GM19240 (cell line): ENCODE data around the gene HBE1.
"Not testable (repeated sequence)": the region's sequence is repeated elsewhere in the genome, so short reads cannot be mapped to it uniquely, and the experiment has no call there.

Source experiments
- DNase-seq: peaks from one replicate; pipeline ENCODE4 v3.0.0; 2011; ENCODE audit warnings: low spot score; ENCODE audit not compliant: insufficient read length

Gene HBE1

DNA sequence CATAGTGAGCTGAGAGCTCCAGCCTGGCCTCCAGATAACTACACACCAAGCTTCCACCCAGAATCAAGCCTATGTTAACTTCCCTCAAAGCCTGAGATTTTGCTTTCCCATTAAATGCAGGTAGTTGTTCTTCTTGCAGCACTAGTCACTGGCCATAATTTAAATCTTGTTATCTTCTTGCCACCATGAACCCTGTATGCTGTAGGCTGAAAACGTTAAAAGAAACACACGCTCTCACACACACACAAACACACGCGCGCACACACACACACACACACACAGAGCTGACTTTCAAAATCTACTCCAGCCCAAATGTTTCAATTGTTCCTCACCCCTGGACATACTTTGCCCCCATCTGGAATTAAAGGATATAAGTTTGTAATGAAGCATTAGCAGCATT is 16.3 kb downstream of the HBE1 start:
- DNase-seq = not testable (repeated sequence)

DNA sequence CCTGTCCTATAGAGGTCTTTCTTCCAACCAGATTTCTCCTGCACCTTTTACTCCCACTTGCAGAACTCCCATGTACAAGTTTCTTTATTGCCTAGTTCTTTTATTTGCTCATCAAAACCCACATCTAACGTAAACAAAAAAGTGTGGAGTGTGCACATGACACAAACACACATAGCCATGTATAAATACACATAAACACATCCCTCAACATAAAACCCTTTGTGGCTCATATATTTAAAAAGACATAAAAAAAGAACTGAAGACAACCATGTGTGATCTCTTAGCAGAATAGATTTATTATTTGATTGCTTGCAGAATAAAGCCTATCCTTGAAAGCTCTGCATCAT is 16.9 kb downstream of the HBE1 start:
- DNase-seq = no peak

DNA sequence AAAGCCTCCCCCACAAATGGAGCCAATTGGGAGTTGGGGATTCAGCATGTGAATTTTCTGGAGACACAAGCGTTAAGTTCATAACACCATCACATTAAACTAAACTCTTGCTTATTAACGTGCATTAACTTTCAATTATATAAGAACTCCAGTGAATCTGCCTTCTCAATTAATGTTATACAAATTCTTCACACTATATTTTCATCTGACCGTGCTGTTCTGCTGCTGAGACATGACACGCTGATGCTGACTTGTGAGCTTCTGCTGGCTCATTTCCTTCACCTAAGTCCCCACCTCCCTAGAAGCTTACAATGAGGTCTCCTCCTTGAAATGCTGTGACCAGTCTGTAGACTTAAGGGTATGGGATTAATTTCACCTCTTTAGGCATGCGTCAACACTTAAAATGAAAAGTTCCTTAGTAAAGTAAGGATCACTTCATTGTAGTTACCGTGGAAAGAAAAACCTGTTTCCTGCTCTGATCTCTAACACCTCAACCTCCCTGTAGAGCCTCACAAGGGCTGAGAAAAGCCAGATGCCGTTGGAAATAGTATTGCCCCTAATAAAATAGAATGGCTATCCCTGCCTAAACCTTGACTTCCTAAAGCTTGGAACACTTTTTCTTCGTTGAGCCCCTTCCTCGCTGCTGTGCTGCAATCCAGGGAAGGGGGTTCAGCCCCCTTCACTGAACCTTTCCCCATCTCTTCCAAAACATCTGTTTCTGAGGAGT is 17.4 kb downstream of the HBE1 start:
- no peak for DNase-seq

DNA sequence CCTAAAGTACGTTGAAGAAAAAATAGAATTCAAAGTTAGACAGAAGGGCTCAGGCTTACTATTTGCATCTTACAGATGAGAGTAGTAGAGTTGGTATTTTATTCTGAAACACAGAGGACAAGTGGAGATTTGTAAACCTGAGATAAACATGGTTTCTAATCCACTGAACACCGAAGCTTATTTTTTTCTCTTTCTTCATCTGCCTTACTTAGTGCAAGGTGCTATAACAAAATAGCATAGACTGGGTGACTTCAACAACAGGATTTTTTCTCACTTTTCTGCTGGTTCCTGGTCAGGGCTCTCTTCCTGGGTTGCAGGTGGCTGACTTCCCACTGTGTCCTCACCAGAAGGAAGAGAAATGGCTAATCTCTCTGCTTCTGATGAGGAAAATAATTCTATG is 18.0 kb downstream of the HBE1 start:
- DNase-seq = no peak

DNA sequence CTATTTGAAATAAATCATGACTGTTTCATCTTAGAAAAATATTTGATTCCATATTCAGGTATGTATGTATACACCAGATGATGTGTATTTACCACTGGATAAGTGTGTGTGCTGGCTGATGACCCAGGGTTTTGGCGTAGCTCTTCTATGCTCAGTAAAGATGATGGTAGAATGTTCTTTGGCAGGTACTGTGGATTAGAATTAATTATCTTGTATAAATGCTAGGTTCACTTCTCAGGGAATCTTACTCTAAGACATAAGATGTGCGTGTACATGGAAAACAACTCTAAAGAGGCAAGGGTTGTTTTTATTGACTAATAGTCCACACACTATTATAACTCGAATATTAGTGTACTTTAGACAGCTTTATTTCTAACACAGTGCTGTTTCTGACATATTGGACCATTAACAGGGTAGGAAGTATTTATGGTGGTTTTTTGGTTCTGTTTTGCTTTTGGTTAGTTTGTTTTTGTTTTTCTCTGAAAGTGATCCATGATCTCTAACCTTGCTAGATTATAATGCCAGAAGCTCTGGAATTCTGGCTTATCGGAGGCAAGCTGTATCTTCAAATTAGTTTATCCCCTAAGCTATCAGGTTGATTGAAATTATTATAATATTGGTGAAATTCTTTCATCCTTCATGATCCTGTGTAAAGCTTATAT is 19.1 kb downstream of the HBE1 start:
- DNase-seq = no peak

DNA sequence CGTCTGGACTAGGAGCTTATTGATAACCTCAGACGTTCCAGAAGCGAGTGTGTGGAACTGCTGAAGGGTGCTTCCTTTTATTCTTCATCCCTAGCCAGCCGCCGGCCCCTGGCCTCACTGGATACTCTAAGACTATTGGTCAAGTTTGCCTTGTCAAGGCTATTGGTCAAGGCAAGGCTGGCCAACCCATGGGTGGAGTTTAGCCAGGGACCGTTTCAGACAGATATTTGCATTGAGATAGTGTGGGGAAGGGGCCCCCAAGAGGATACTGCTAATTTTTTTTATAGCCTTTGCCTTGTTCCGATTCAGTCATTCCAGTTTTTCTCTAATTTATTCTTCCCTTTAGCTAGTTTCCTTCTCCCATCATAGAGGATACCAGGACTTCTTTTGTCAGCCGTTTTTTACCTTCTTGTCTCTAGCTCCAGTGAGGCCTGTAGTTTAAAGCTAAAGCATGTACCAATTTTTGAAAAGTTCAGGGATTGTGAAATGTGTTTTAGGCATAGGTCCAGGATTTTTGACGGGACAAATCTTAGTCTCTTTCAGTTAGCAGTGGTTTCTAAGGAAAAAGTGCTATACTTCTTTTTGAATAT is 19.8 kb downstream of the HBE1 start, which contains the start of gene HBG1:
Gene HBG1, minus strand, starts transcription at position 51 of the 590 bp plus-strand sequence. CDS start 53 bp downstream, outside the sequence.
- not testable (repeated sequence) for DNase-seq

DNA sequence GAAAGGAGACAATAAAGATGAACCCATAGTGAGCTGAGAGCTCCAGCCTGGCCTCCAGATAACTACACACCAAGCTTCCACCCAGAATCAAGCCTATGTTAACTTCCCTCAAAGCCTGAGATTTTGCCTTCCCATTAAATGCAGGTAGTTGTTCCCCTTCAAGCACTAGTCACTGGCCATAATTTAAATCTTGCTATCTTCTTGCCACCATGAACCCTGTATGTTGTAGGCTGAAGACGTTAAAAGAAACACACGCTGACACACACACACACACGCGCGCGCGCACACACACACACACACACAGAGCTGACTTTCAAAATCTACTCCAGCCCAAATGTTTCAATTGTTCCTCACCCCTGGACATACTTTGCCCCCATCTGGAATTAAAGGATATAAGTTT is 21.2 kb downstream of the HBE1 start:
- DNase-seq = not testable (repeated sequence)

DNA sequence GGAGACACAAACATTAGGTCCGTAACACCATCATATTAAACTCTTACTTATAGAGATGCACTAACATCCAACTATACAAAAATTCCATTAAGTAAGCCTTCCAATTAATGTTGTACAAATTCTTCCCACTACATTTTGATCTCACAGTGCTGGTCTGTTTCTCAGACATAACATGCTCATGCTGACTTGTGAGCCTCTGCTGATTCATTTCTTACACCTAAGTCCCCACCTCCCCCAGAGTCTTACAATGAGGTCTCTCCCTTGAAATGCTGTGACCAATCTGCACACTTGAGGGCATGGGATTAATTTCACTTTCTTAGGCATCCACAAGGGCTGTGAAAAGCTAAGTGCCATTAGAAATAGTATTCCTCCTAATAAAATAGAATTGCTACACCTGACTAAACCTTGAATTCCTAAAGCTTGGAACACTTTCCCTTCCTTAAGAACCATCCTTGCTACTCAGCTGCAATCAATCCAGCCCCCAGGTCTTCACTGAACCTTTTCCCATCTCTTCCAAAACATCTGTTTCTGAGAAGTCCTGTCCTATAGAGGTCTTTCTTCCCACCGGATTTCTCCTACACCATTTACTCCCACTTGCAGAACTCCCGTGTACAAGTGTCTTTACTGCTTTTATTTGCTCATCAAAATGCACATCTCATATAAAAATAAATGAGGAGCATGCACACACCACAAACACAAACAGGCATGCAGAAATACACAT is 22.1 kb downstream of the HBE1 start:
- no peak for DNase-seq

DNA sequence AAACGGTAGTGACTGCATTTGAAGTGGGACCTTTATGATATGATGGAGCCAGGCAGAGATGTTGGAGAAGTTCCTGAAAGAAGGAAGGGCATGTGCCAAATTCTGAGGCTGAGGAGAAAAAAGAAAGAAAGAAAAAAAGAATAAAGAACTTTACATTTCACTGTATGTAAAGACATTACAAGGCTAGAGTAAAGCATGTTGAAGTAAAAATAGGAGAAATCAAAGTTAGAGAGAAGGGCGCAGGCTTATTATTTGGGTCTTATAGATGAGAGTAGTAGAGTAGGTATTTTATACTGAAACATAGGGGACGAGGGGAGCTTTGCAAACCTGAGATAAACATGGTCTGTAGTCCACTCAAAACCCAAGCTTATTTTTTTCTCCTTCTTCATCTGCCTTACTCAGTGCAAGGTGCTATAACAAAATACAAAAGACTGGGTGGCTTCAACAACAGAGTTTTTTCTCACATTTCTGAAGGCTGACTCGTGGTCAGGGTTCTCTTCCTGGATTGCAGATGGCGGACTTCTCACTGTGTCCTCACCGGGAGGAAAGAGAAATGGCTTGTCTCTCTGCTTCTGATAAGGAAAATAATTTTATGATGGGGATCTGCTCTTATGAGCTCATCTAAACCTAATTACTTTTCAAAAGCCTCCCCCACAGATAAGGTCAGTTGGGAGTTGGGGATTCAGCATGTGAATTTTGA is 22.8 kb downstream of the HBE1 start:
- DNase-seq = no peak

DNA sequence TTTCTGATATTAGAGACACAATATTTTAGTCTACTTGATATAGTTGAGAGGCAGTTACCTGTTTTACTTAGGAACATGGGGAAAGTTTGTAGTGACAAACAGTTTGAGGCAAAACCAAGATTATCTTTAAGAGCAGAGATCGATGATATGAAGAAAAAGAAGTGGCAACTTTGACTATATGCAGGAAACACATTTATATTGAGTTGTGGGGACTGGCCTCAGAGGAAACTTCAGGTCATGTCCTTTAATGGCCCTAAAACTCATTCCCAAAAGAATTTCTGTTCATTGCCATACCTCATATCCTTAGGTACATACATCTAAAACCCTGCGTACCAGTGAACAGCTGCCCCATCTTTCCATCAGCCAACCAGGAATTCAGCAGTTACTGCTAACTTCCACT is 24.6 kb downstream of the HBE1 start:
- no peak for DNase-seq

DNA sequence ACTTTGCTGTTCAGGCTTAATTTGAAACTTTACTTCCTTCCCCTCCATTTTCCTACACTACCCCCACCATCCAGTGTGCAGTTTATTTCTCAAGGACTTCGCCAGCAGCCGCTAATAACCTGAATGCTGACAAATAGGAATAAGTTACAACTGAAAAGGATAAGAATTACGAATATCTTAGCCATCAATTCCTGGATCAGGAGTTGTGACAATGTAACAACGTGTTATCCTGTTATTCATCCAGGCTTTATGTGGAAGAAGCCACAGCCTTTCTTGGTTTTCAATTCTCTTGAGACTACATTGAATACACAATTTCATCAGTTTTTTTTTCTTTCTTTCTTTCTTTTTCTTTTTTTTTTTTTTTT is 25.9 kb downstream of the HBE1 start:
- no peak for DNase-seq

DNA sequence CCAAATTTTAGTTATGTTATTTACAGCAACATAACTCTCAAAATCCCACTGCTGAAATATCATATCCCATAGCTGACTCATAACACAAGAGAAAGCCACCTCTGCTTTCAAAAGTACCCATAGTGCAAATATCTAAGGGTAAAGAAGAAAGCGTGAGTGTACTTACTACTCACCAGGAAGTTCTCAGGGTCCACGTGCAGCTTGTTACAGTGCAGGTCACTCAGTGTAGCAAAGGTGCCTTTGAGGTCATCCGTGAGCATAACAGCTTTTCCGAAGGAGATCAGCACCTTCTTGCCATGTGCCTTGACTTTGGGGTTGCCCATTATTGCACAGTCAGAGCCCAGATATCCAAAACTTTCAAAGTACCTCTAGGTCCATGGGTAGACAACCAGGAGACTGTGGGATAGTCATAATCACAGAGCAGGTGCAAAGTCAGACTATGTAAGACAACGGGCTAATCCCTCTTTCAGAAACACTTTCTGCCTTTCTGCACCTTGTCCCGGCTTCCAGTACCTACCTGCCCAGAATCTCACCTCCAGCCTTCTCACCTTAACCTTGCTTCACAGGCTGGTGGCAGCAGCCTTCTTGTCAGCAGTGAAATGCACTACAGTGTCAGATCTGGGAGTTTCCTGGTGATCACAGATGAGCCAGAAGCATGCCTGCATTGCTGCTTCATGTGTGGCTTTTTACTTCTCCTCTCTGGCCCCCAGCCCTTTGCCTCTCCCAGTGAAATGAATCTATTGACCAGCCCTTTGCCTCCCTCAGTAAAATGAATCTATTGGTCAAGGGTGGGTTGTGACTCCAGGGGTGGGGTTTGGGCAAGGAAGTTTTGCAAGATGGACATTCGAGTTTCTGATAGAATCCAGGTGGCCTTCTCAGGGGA is 26.6 kb downstream of the HBE1 start:
- no peak for DNase-seq

DNA sequence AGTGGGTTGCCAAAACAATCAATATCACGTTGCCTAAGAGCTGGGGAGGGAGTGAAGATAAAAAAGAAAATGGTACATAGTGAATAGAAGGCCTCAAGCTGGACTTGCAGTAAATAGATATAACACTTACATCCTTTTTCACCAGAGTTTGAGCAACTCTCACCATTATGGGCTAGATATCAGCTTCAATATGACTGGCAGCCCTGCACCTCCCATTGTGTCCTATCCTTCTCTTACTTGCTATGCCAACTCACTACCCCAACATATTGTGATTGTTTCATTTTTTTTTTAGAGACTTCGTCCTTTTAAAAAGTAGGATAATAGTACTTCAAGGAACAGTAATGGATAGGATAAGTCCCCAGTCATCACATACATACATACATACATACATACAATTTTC is 27.5 kb downstream of the HBE1 start:
- DNase-seq = no peak

DNA sequence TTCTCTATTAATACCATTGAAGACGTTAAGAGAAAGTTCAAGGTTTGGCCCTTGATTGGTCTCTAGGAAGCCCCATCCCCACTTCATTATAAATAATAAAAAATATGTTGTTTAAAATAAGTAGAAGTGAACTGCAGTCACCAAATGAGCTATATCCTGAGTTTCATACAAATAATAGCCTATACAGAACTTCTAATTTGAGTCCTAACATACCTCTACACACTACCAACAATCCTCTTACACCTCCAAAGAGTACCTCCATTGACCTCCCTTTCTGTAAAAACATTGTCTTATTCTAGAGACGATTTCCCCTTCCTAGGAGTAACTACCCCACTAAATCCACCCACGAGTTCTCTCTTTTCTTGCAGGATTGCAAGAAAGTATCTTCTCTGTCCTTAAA is 28.3 kb downstream of the HBE1 start:
- DNase-seq = no peak

DNA sequence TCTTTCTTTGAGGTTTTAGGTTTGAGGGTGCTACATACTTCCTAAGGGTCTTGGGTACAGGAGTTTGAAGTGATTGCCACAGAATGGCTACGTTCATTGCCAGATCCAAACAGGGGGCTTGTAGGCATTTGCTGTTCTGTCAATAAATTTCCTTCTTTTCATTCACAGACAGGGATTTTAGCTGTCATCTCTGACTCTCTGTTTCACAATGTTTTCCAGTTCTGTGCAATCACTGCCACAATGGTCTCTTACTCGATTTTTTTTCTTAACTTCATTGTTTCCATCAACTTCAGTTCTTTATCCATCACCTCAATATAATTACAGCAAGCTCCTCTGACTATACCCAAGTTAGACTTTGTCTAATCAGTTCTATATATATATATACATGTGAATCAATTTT is 29.3 kb downstream of the HBE1 start:
- no peak for DNase-seq

DNA sequence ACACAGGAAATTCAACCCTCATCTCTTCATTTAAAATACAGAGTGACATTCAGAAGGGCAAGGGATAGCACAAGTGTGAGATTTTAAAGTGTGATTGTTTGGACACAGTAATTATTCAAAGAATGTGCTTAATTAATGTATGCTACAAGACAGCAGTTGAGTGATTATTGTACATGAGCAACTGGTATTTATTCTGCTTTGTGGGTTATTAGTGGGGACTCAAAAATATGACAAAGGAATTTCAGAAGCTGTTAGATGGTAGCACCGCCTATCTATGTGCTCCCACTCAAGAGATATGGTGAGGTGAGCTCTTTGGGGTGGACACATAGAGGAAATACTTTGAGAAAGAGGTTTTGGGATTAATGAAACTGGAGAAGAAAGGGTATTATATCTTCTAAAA is 29.7 kb downstream of the HBE1 start:
- no peak for DNase-seq

DNA sequence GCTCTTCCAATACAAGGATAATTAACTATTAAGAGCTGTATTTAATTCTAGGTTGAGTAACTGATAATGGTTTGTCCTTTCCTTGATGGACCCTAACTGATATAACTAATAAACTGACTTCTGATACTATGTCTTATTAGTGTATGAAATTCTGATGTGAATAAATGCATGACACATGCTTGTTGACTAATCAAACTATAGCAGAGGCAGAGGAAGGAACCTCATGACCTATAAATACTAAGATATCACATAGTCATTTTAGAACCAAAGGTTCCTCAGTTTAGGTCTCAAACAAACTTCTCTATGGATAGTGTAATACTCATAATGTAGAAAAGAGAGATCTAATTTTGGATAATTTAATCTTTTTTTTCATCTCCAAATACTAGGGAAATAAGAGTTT is 30.7 kb downstream of the HBE1 start:
- DNase-seq = no peak

DNA sequence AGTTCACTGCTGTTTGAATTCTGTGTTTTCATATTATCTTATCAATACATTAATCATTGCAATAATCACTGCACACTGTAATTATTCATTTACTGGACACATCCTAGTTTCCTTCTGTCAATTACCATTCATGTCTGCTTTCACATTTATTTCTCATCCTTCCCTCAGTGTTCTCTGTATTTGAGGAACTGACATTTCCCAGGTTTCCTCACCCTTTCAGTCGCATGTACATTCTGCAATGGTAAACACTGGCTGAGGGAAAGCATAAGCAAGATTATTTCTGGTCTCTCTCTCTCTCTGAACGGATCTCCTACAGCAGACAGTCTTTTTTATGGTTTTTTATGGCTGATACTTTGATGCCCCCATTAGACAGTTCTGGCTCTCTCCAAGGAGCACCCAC is 31.3 kb downstream of the HBE1 start:
- no peak for DNase-seq

DNA sequence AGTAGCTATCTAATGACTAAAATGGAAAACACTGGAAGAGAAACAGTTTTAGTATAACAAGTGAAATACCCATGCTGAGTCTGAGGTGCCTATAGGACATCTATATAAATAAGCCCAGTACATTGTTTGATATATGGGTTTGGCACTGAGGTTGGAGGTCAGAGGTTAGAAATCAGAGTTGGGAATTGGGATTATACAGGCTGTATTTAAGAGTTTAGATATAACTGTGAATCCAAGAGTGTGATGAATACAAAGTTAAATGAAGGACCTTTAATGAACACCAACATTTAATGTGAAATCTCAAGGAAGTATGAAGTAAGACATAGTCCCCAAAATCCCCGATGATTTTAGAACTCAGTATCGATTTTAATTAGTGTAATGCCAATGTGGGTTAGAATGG is 32.3 kb downstream of the HBE1 start:
- no peak for DNase-seq

DNA sequence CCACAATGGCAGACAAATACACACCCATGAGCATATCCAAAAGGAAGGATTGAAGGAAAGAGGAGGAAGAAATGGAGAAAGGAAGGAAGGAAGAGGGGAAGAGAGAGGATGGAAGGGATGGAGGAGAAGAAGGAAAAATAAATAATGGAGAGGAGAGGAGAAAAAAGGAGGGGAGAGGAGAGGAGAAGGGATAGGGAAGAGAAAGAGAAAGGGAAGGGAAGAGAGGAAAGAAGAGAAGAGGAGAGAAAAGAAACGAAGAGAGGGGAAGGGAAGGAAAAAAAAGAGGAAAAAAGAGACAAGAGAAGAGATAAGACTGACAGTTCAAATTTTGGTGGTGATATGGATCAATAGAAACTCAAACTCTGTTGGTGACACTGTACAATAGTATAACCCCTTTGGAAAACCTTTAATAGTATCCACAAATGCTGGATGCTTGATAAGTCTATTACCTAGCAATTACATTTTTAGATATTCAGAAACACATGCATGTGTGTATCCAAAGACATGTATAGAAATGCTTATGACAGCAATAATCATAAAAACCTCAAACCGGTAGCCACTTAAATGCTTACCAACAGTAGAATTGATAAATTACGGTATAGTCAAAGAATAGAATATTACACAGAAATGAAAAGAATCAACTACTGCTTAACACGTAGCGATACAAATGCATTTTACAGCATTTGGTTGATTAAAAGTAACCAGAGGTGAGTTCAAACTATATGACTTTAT is 34.2 kb downstream of the HBE1 start:
- DNase-seq = no peak
